Kidney (tissue), 14 donors: Measurements from ENCODE around the gene APP. TPM values are rescaled to one million over a fixed set of nuclear protein-coding genes. Genes with fewer than 3 reads are reported as not detected.

Experiments
- DNase-seq, 5 donors: peaks; one replicate each; pipeline ENCODE4 v3.0.0-alpha.2; 2013 to 2020
- FAIRE-seq: peaks from 2 replicates; lab custom pipeline; 2012; peaks lifted over from hg19 to GRCh38; lab: Jason Lieb, UNC
- H3K27ac ChIP-seq, 2 donors: one replicate each; pipeline ENCODE4 v1.7.0; 2013; ENCODE audit warnings: low read depth in 2 of 2, low read length in 2 of 2, inconsistent platforms in 1 of 2
- H3K27me3 ChIP-seq: one replicate; pipeline ENCODE4 v1.7.1; 2013; ENCODE audit warnings: low read length, inconsistent platforms; ENCODE audit not compliant: control insufficient read depth, insufficient read depth
- H3K36me3 ChIP-seq, 3 donors: one replicate each; pipeline versions ENCODE4 v1.7.0 to v1.7.1; 2013; ENCODE audit warnings: low read length in 3 of 3, control low read depth in 1 of 3, inconsistent platforms in 1 of 3; ENCODE audit not compliant: insufficient read depth in 3 of 3, control insufficient read depth in 2 of 3
- H3K4me1 ChIP-seq, 3 donors: one replicate each; pipeline versions ENCODE4 v1.7.0 to v1.7.1; 2013; ENCODE audit warnings: low read length in 3 of 3, inconsistent platforms in 1 of 3, low read depth in 1 of 3; ENCODE audit not compliant: control insufficient read depth in 2 of 3, insufficient read depth in 2 of 3
- H3K4me3 ChIP-seq, 3 donors: one replicate each; pipeline versions ENCODE4 v1.7.0 to v1.8.1; 2013; ENCODE audit warnings: low read length in 3 of 3, control low read depth in 1 of 3, inconsistent platforms in 1 of 3
- H3K9ac ChIP-seq, 3 donors: one replicate each; pipeline versions ENCODE4 v1.7.0 to v1.7.1; 2013; ENCODE audit warnings: low read length in 3 of 3, control low read depth in 1 of 3, inconsistent platforms in 1 of 3
- H3K9me3 ChIP-seq, 3 donors: one replicate each; pipeline versions ENCODE4 v1.7.0 to v1.7.1; 2013; ENCODE audit warnings: low read length in 3 of 3, control low read depth in 1 of 3, inconsistent platforms in 1 of 3; ENCODE audit not compliant: control insufficient read depth in 2 of 3, insufficient read depth in 1 of 3
- intact Hi-C: fragments of 100-400 bp; cut with DNase I; formaldehyde crosslinking; loops from one replicate; pipeline ENCODE4 v1.11.1; 2022
- polyA plus RNA-seq: library from polyadenylated mRNA; stranded (reverse); fragments of 350-450 nt; fragmentation: Illumina TruSeq; extraction: RNeasy Lipid Tissue Mini Kit (QIAGEN cat#74804); gene quantifications from one replicate; pipeline ENCODE4 v1.2.3, GENCODE V29; 2014; ENCODE audit warnings: low read depth, low replicate concordance; ENCODE audit not compliant: insufficient read depth
- total RNA-seq: library from RNA; stranded (reverse); fragmentation: NEBNext Ultra II Directional; extraction: Animal tissue kit (Norgen Biotek cat#: 25700); gene quantifications from one replicate; pipeline ENCODE4 v1.2.1, GENCODE V29; 2021
- TF ChIP-seq, protein P1 (sequence below): IDR thresholded peaks from 3 replicates; pipeline ENCODE4 v1.5.1; 2012; ENCODE audit warnings: mild to moderate bottlenecking, moderate library complexity, borderline replicate concordance; ENCODE audit not compliant: insufficient read depth; ENCODE audit errors: extremely low read depth
- donor health status: control.
- donor health status: control.
- donor health status: control.
- donor health status: control.
- donor health status: control.
- donor health status: DM: yes; HTN: yes; CAD: no.
- donor health status: Normal renal cell carcinoma (clear cell type).

Gene APP
- total and polyA plus RNA-seq, 2 donors from 2014 or later, result 472 to 1,303 TPM

- TF ChIP-seq, protein P1, sequence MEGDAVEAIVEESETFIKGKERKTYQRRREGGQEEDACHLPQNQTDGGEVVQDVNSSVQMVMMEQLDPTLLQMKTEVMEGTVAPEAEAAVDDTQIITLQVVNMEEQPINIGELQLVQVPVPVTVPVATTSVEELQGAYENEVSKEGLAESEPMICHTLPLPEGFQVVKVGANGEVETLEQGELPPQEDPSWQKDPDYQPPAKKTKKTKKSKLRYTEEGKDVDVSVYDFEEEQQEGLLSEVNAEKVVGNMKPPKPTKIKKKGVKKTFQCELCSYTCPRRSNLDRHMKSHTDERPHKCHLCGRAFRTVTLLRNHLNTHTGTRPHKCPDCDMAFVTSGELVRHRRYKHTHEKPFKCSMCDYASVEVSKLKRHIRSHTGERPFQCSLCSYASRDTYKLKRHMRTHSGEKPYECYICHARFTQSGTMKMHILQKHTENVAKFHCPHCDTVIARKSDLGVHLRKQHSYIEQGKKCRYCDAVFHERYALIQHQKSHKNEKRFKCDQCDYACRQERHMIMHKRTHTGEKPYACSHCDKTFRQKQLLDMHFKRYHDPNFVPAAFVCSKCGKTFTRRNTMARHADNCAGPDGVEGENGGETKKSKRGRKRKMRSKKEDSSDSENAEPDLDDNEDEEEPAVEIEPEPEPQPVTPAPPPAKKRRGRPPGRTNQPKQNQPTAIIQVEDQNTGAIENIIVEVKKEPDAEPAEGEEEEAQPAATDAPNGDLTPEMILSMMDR, result no peak
- DNase-seq (no peak), FAIRE-seq (no peak)
- Histone ChIP-seq H3K27me3 (no peaks in the 10 kb centered on the region), H3K9ac (no peak overlapping the region), H3K9me3 (no peaks in the 10 kb centered on the region), H3K36me3 (no peaks in the 10 kb centered on the region), H3K27ac (peak overlapping the region in 1 of 2 donors; percentile 8), H3K4me3 (no peak overlapping the region), H3K4me1 (no peaks in the 10 kb centered on the region)
- intact Hi-C loops, result no loop called here
Measured at GRCh38 chr21:25938658-25939395, 231.7 kb downstream of the APP start.

DNA sequence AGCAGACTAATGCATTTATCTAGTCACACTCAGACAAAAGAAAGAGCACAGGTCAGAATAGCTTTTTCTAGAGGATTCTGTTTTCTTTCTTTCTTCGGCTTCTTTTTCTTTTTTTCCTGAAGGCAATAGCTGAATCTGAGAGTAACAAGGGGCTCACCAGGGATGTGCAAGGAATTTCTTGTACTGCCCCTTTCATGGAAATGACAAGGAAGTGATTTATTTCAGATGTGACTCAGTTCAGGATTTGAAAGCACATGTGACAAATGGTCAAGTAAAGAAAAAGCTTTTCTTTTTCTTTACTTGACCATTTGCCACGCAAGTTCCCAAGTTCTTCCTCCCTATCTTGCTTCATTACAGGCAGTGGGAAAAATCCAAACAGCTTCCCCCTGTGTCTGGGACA lies 233.8 kb downstream of the APP start:
- no peak for FAIRE-seq

DNA sequence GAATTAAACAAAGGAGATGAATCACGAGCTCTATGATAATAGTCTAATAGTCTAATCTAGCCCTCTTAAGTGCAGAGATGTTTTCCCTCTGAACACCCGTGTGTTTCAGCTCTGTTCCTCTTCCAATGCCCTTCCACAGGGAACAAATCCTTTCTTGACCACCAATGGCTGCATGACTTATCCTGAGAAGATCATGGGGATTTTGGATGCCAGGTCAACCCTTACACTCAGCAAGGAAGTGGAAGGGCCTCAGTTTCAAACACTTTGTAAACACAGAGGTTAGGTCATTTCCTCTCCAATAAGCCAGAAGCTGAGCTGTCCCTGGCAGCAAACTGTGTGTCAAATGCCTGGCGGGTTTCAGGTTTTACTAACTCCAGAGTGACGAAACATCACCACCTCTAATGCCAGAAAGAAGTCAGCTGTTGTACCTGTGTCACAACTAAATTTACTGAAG lies 235.8 kb downstream of the APP start:
- peak; percentile 82 for FAIRE-seq

More for the DNA sequence above, 233.8 kb downstream of the APP start:
- H3K27ac ChIP-seq, result no peak overlapping the region
- peaks cover 0 to 5% (median 0%) of the 10 kb centered on the region in 3 donors for H3K4me1 ChIP-seq
- no peak overlapping the region for H3K9ac ChIP-seq
- H3K4me3 ChIP-seq, result no peak overlapping the region
- H3K27me3 ChIP-seq, result no peaks in the 10 kb centered on the region
- TF ChIP-seq, protein P1, result no peak
- intact Hi-C loops, result no loop called here
- no peaks in the 10 kb centered on the region for H3K36me3 ChIP-seq
- H3K9me3 ChIP-seq, result no peaks in the 10 kb centered on the region
- no peak for DNase-seq

More for the DNA sequence above, 235.8 kb downstream of the APP start:
- Histone ChIP-seq H3K27ac (peak overlapping the region; percentile 63 to 68), H3K4me1 (peaks cover 0 to 5% (median 3%) of the 10 kb centered on the region in 3 donors), H3K36me3 (no peaks in the 10 kb centered on the region), H3K4me3 (no peak overlapping the region), H3K9me3 (no peaks in the 10 kb centered on the region), H3K27me3 (no peaks in the 10 kb centered on the region), H3K9ac (no peak overlapping the region)
- intact Hi-C loops, result no loop called here
- DNase-seq, result peak in 4 of 5 donors; percentile 56 to 85 (median 74)
- TF ChIP-seq, protein P1, result no peak
